Mesenchymal stem cell (in vitro differentiated cells and primary cell): ENCODE data around the gene PTPRN2.

Experiments used
- DNase-seq: peaks from one replicate; pipeline ENCODE4 v3.0.0-alpha.2; 2013
- H2AFZ ChIP-seq: one replicate; pipeline ENCODE4 v1.6.1; 2013; ENCODE audit warnings: low read depth, mild to moderate bottlenecking, control low read depth, inconsistent platforms, low read length, moderate library complexity
- H2AK5ac ChIP-seq: 2 replicates; pipeline ENCODE4 v1.6.1; 2013; ENCODE audit warnings: low read length, moderate library complexity, mild to moderate bottlenecking, inconsistent platforms; ENCODE audit not compliant: severe bottlenecking
- H2BK120ac ChIP-seq: one replicate; pipeline ENCODE4 v1.6.1; 2013; ENCODE audit warnings: low read depth, mild to moderate bottlenecking, inconsistent platforms, low read length, moderate library complexity
- H2BK12ac ChIP-seq, 2 experiments: one replicate each; pipeline ENCODE4 v1.6.1; 2013; ENCODE audit warnings: inconsistent platforms in 2 of 2, low read length in 2 of 2, mild to moderate bottlenecking in 2 of 2, moderate library complexity in 2 of 2, control low read depth in 1 of 2
- H2BK15ac ChIP-seq: one replicate; pipeline ENCODE4 v1.6.1; 2013; ENCODE audit warnings: mild to moderate bottlenecking, low read depth, inconsistent platforms; ENCODE audit not compliant: poor library complexity, severe bottlenecking
- H2BK5ac ChIP-seq: 2 replicates; pipeline ENCODE4 v1.6.1; 2013; ENCODE audit warnings: low read depth, mild to moderate bottlenecking, low read length, control low read depth, inconsistent platforms; ENCODE audit not compliant: poor library complexity, severe bottlenecking
- H3K14ac ChIP-seq, 2 experiments: one replicate each; pipeline ENCODE4 v1.6.1; 2013; ENCODE audit warnings: inconsistent platforms in 2 of 2, low read length in 2 of 2, control low read depth in 1 of 2, mild to moderate bottlenecking in 1 of 2, moderate library complexity in 1 of 2
- H3K18ac ChIP-seq, 2 experiments: one replicate each; pipeline ENCODE4 v1.6.1; 2013; ENCODE audit warnings: inconsistent platforms in 2 of 2, low read length in 2 of 2, control low read depth in 1 of 2, low read depth in 1 of 2, mild to moderate bottlenecking in 1 of 2
- H3K23ac ChIP-seq, 2 experiments: one replicate each; pipeline ENCODE4 v1.6.1; 2013; ENCODE audit warnings: inconsistent platforms in 2 of 2, low read length in 2 of 2, mild to moderate bottlenecking in 2 of 2, moderate library complexity in 2 of 2, control low read depth in 1 of 2
- H3K27ac ChIP-seq: 2 replicates; pipeline ENCODE4 v1.5.1; 2013; ENCODE audit warnings: mild to moderate bottlenecking, moderate library complexity, low read length, control low read depth, inconsistent platforms; ENCODE audit not compliant: poor library complexity, severe bottlenecking
- H3K27me3 ChIP-seq, 2 experiments: 2 replicates each; pipeline versions ENCODE4 v1.6.1 to v1.7.0; 2013; ENCODE audit warnings: low read length in 2 of 2, mild to moderate bottlenecking in 2 of 2, moderate library complexity in 2 of 2, control low read depth in 1 of 2, inconsistent platforms in 1 of 2; ENCODE audit not compliant: control insufficient read depth in 1 of 2, insufficient read depth in 1 of 2
- H3K36me3 ChIP-seq, 2 experiments: 2 replicates each; pipeline versions ENCODE4 v1.6.1 to v1.7.0; 2013; ENCODE audit warnings: low read length in 2 of 2, control low read depth in 1 of 2, inconsistent platforms in 1 of 2, low read depth in 1 of 2, mild to moderate bottlenecking in 1 of 2; ENCODE audit not compliant: insufficient read depth in 2 of 2, control insufficient read depth in 1 of 2
- H3K4ac ChIP-seq, 2 experiments: one replicate each; pipeline ENCODE4 v1.6.1; 2013; ENCODE audit warnings: inconsistent platforms in 2 of 2, low read length in 2 of 2, mild to moderate bottlenecking in 2 of 2, moderate library complexity in 2 of 2, control low read depth in 1 of 2, low read depth in 1 of 2
- H3K4me1 ChIP-seq: 2 replicates; pipeline ENCODE4 v1.6.1; 2013; ENCODE audit warnings: low read depth, low read length, control low read depth; ENCODE audit not compliant: control insufficient read depth, insufficient read depth
- H3K4me2 ChIP-seq: 2 replicates; pipeline ENCODE4 v1.6.1; 2013; ENCODE audit warnings: low read length, mild to moderate bottlenecking, inconsistent platforms; ENCODE audit not compliant: poor library complexity, severe bottlenecking
- H3K4me3 ChIP-seq, 2 experiments: 2 replicates each; pipeline versions ENCODE4 v1.5.1 to v1.7.0; 2013; ENCODE audit warnings: low read length in 2 of 2, mild to moderate bottlenecking in 2 of 2, control low read depth in 1 of 2, low read depth in 1 of 2; ENCODE audit not compliant: insufficient read depth in 1 of 2
- H3K79me1 ChIP-seq: replicated peaks from 2 replicates; pipeline ENCODE4 v1.6.1; 2013; ENCODE audit warnings: mild to moderate bottlenecking, control low read depth, low read length, inconsistent platforms; ENCODE audit not compliant: poor library complexity, severe bottlenecking
- H3K9ac ChIP-seq: 2 replicates; pipeline ENCODE4 v1.7.0; 2013; ENCODE audit warnings: mild to moderate bottlenecking, low read length, moderate library complexity
- H3K9me3 ChIP-seq: 2 replicates; pipeline ENCODE4 v1.7.0; 2013; ENCODE audit warnings: mild to moderate bottlenecking, low read length; ENCODE audit not compliant: control insufficient read depth
- H4K8ac ChIP-seq: one replicate; pipeline ENCODE4 v1.6.1; 2013; ENCODE audit warnings: inconsistent platforms, mild to moderate bottlenecking, low read length, moderate library complexity
- H4K91ac ChIP-seq: one replicate; pipeline ENCODE4 v1.6.1; 2013; ENCODE audit warnings: mild to moderate bottlenecking, low read length, inconsistent platforms
- WGBS: methylation state at CpG from one replicate; pipeline ENCODE4 v1.1.7; 2013; ENCODE audit warnings: mixed read lengths; 5-methylcytosine and 5-hydroxymethylcytosine counted together

PTPRN2 gene

DNA sequence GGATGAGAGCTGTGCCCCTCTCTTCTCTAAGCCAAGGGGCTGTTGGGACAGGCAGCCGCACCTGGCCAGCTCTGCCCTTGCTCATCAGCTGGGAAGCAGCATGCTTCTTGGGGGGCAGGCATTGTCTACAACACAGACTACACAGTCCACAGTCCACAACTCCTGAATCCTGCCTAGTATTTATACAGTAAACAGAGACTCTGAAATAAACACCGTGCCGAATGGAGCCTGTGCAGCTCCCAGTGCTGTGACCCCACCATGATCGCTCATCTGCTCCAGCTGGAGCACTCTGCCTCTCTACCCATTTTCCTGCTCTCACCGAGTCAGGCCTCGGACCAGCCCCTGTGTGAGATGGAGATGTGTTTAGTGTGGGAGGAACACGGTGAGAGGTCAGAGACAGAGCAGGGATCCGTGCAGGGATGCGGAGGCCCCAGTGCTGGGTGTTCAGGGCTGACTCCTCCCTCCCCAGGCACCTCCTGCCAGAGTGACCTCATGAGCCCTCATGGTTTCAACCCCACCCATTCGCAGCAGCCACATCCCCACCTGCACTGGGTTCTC, 642.8 kb downstream of the PTPRN2 start:
- H3K23ac ChIP-seq = no peak overlapping the region
- H3K79me1 ChIP-seq = no peaks in the 10 kb centered on the region
- H3K36me3 ChIP-seq = no peaks in the 10 kb centered on the region
- H3K27ac ChIP-seq = no peak overlapping the region
- no peak overlapping the region for H3K4me2 ChIP-seq
- H2BK120ac ChIP-seq = no peak overlapping the region
- H3K9ac ChIP-seq = no peak overlapping the region
- no peak overlapping the region for H2AFZ ChIP-seq
- peaks cover 44% of the 10 kb centered on the region for H3K9me3 ChIP-seq
- H3K14ac ChIP-seq = no peak overlapping the region
- no peak overlapping the region for H2BK12ac ChIP-seq
- no peaks in the 10 kb centered on the region for H3K27me3 ChIP-seq
- 88% methylated on average over 8 of the region's 10 CpGs for WGBS
- no peak overlapping the region for H2BK5ac ChIP-seq
- no peaks in the 10 kb centered on the region for H3K4me1 ChIP-seq
- H3K4me3 ChIP-seq = no peak overlapping the region
- no peak overlapping the region for H2BK15ac ChIP-seq
- no peak overlapping the region for H2AK5ac ChIP-seq
- H4K8ac ChIP-seq = no peak overlapping the region
- H4K91ac ChIP-seq = no peak overlapping the region
- no peak overlapping the region for H3K4ac ChIP-seq
- H3K18ac ChIP-seq = no peak overlapping the region
- DNase-seq = no peak

DNA sequence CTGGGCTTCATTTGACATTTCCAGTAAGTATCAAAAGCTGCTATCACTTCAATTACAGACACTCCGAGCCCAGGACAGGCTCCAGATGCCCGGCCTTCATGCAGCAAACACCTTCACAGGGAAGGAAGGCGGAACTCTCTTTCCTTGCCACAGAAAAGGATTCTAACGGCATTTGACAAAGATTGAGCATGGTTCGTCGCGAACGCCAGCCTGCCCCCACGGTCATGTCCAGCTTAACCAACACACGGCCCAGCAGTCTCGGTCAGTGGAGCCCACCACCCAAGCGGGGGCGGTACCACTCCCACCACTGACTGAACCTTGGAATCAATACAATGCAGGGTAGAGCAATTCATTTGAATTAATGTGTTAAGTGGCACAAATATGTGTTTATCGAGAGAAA, 643.6 kb downstream of the PTPRN2 start:
- 89% methylated on average over 10 of the region's 14 CpGs for WGBS
- H3K4me2 ChIP-seq = no peak overlapping the region

DNA sequence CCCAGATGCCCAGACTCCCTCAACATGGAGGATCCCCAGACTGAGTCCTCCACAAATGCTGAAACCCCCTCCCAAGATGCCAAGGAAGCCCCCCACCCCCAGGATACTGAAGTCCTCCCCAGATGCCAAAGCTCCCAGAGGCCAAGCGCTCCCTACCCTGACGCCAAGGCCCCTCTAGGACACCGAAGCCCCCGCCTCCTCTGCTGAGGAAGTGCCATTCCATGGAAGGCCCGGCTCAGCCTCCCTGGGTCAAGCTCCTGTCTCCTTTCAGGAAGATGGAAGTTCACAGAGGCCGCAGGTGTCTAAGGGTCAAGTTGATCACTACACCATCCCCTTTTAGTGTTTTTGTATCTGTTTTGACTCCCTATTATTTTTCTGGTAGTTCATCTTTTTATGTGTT, 644.1 kb downstream of the PTPRN2 start:
- H2BK5ac ChIP-seq = no peak overlapping the region
- H3K9ac ChIP-seq = no peak overlapping the region
- H2AK5ac ChIP-seq = no peak overlapping the region
- H3K27ac ChIP-seq = no peak overlapping the region
- H3K4me2 ChIP-seq = no peak overlapping the region
- no peak overlapping the region for H3K14ac ChIP-seq
- H3K18ac ChIP-seq = no peak overlapping the region
- H4K91ac ChIP-seq = no peak overlapping the region
- no peak overlapping the region for H2AFZ ChIP-seq
- no peaks in the 10 kb centered on the region for H3K79me1 ChIP-seq
- H3K23ac ChIP-seq = no peak overlapping the region
- no peaks in the 10 kb centered on the region for H3K4me1 ChIP-seq
- 79% methylated on average over 5 of the region's 6 CpGs for WGBS
- no peak for DNase-seq
- H2BK120ac ChIP-seq = no peak overlapping the region
- no peak overlapping the region for H4K8ac ChIP-seq
- no peak overlapping the region for H2BK12ac ChIP-seq
- no peak overlapping the region for H3K4ac ChIP-seq
- no peaks in the 10 kb centered on the region for H3K27me3 ChIP-seq
- H3K4me3 ChIP-seq = no peak overlapping the region
- peaks cover 39% of the 10 kb centered on the region for H3K9me3 ChIP-seq
- no peaks in the 10 kb centered on the region for H3K36me3 ChIP-seq
- no peak overlapping the region for H2BK15ac ChIP-seq

More for the DNA sequence above, 643.6 kb downstream of the PTPRN2 start:
- no peak overlapping the region for H2AFZ ChIP-seq
- no peak overlapping the region for H2AK5ac ChIP-seq
- no peaks in the 10 kb centered on the region for H3K27me3 ChIP-seq
- H3K14ac ChIP-seq = no peak overlapping the region
- no peaks in the 10 kb centered on the region for H3K4me1 ChIP-seq
- no peak overlapping the region for H4K8ac ChIP-seq
- no peak overlapping the region for H2BK15ac ChIP-seq
- no peak overlapping the region for H3K27ac ChIP-seq
- H3K36me3 ChIP-seq = no peaks in the 10 kb centered on the region
- no peak overlapping the region for H2BK120ac ChIP-seq
- H3K4ac ChIP-seq = no peak overlapping the region
- no peak overlapping the region for H2BK12ac ChIP-seq
- H3K79me1 ChIP-seq = no peaks in the 10 kb centered on the region
- H3K18ac ChIP-seq = no peak overlapping the region
- peak overlapping the region in 1 of 2 experiments; percentile 36 for H3K4me3 ChIP-seq
- no peak overlapping the region for H2BK5ac ChIP-seq
- H3K9me3 ChIP-seq = peaks cover 43% of the 10 kb centered on the region
- H4K91ac ChIP-seq = no peak overlapping the region
- no peak for DNase-seq
- no peak overlapping the region for H3K9ac ChIP-seq
- H3K23ac ChIP-seq = no peak overlapping the region

DNA sequence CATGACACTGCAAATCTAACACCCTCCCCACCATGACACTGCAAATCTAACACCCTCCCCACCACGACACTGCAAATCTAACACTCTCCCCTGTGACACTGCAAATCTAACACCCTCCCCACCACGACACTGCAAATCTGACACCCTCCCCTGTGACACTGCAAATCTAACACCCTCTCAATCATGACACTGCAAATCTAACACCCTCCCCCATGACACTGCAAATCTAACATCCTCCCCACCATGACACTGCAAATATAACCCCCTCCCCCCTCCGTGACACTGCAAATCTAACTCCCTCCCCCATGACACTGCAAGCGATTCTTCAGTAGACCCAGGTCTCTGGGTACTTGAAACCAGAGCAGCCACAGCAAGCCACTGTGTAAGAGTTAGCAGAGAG, 646.4 kb downstream of the PTPRN2 start:
- H2AK5ac ChIP-seq = no peak overlapping the region
- no peak overlapping the region for H3K14ac ChIP-seq
- no peak for DNase-seq
- no peak overlapping the region for H2BK5ac ChIP-seq
- H3K4ac ChIP-seq = no peak overlapping the region
- H2BK12ac ChIP-seq = no peak overlapping the region
- H3K9ac ChIP-seq = no peak overlapping the region
- H3K36me3 ChIP-seq = no peaks in the 10 kb centered on the region
- no peak overlapping the region for H4K91ac ChIP-seq
- no peaks in the 10 kb centered on the region for H3K27me3 ChIP-seq
- no peak overlapping the region for H4K8ac ChIP-seq
- H3K9me3 ChIP-seq = peaks cover 16% of the 10 kb centered on the region
- no peak overlapping the region for H3K23ac ChIP-seq
- H2BK15ac ChIP-seq = no peak overlapping the region
- H3K4me1 ChIP-seq = no peaks in the 10 kb centered on the region
- no peaks in the 10 kb centered on the region for H3K79me1 ChIP-seq
- no peak overlapping the region for H3K18ac ChIP-seq
- no peak overlapping the region for H2AFZ ChIP-seq
- no peak overlapping the region for H3K27ac ChIP-seq
- H2BK120ac ChIP-seq = no peak overlapping the region
- 93% methylated on average over 2 of the region's 4 CpGs for WGBS
- no peak overlapping the region for H3K4me3 ChIP-seq
- no peak overlapping the region for H3K4me2 ChIP-seq
